Liver (tissue), 3 donors: ENCODE data around the gene ZFAND3.

Source experiments
- EGR1 ChIP-seq, 2 donors: IDR thresholded peaks; 2 replicates each; pipeline ENCODE4 v1.6.1; 2016 to 2018; ENCODE audit warnings: antibody characterized with exemption in 2 of 2, low read depth in 2 of 2
- GABPA ChIP-seq, 2 donors: IDR thresholded peaks in 1 of 2; conservative IDR thresholded peaks in 1 of 2; 2 replicates each; pipeline ENCODE4 v1.6.1; 2016; ENCODE audit warnings: antibody characterized with exemption in 2 of 2, mild to moderate bottlenecking in 1 of 2, moderate library complexity in 1 of 2
- RAD21 ChIP-seq, 2 donors: IDR thresholded peaks; 2 replicates each; pipeline ENCODE4 v1.6.1; 2016; ENCODE audit warnings: antibody characterized with exemption in 2 of 2, mild to moderate bottlenecking in 2 of 2
- RXRA ChIP-seq, 2 donors: IDR thresholded peaks; 2 replicates each; pipeline ENCODE4 v1.6.1; 2017 to 2018; ENCODE audit warnings: antibody characterized with exemption in 2 of 2, mild to moderate bottlenecking in 1 of 2
- TAF1 ChIP-seq: conservative IDR thresholded peaks from 2 replicates; pipeline ENCODE4 v1.6.1; 2016; ENCODE audit warnings: antibody characterized with exemption, mild to moderate bottlenecking
- ZBTB33 ChIP-seq: IDR thresholded peaks from 2 replicates; pipeline ENCODE4 v1.6.1; 2016; ENCODE audit warnings: antibody characterized with exemption
- TF ChIP-seq, protein P1 (sequence below): fragments of 150-350 bp; IDR thresholded peaks from 2 replicates; pipeline ENCODE4 v1.5.1; 2017; ENCODE audit warnings: improper control_type of control experiment, low read depth, low read length; ENCODE audit not compliant: missing input control
- TF ChIP-seq, protein P2 (sequence below): IDR thresholded peaks from 2 replicates; pipeline ENCODE4 v1.6.1; 2016; ENCODE audit warnings: antibody characterized with exemption, mild to moderate bottlenecking
- TF ChIP-seq, protein P3 (sequence below): IDR thresholded peaks from 2 replicates; pipeline ENCODE4 v1.6.1; 2016; ENCODE audit warnings: antibody characterized with exemption
- TF ChIP-seq, protein P4 (sequence below): IDR thresholded peaks from 2 replicates; pipeline ENCODE4 v1.6.1; 2016; ENCODE audit warnings: antibody characterized with exemption
- donor health status: healthy.
- donor health status: healthy.

DNA sequence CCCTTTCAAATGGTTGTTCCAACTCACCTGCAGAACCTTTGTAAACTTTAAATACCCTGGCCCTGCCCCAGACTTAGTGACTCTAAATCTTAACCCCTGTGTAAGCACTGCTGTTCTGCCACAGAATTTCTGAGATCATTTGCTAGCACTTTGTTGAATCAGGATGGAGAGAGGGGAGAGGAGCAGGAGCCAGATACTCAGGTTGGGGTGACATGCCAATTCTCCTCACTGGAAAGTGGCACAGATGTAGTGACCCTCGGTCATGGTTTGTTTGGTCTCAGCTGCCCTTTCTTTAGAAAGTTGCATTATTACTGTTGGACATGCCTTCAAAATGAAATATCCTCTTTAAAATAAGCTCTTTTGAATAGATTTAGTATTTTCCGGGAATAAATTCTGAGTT is 168.0 kb downstream of the ZFAND3 start:
- TF ChIP-seq TAF1 (no peak), RAD21 (IDR thresholded peaks at IDR 0.05) (no peak), ZBTB33 (no peak), GABPA (IDR thresholded peaks at IDR 0.05 in 1 of 2, conservative IDR thresholded peaks at IDR 0.05 in 1 of 2) (no peak), RXRA (IDR thresholded peaks at IDR 0.05) (peak in 1 of 2 donors; percentile 9), EGR1 (IDR thresholded peaks at IDR 0.05; ENCODE audit: low read depth in 2 of 2) (no peak)
- TF ChIP-seq, protein P1, sequence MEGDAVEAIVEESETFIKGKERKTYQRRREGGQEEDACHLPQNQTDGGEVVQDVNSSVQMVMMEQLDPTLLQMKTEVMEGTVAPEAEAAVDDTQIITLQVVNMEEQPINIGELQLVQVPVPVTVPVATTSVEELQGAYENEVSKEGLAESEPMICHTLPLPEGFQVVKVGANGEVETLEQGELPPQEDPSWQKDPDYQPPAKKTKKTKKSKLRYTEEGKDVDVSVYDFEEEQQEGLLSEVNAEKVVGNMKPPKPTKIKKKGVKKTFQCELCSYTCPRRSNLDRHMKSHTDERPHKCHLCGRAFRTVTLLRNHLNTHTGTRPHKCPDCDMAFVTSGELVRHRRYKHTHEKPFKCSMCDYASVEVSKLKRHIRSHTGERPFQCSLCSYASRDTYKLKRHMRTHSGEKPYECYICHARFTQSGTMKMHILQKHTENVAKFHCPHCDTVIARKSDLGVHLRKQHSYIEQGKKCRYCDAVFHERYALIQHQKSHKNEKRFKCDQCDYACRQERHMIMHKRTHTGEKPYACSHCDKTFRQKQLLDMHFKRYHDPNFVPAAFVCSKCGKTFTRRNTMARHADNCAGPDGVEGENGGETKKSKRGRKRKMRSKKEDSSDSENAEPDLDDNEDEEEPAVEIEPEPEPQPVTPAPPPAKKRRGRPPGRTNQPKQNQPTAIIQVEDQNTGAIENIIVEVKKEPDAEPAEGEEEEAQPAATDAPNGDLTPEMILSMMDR = no peak
- TF ChIP-seq, protein P2, sequence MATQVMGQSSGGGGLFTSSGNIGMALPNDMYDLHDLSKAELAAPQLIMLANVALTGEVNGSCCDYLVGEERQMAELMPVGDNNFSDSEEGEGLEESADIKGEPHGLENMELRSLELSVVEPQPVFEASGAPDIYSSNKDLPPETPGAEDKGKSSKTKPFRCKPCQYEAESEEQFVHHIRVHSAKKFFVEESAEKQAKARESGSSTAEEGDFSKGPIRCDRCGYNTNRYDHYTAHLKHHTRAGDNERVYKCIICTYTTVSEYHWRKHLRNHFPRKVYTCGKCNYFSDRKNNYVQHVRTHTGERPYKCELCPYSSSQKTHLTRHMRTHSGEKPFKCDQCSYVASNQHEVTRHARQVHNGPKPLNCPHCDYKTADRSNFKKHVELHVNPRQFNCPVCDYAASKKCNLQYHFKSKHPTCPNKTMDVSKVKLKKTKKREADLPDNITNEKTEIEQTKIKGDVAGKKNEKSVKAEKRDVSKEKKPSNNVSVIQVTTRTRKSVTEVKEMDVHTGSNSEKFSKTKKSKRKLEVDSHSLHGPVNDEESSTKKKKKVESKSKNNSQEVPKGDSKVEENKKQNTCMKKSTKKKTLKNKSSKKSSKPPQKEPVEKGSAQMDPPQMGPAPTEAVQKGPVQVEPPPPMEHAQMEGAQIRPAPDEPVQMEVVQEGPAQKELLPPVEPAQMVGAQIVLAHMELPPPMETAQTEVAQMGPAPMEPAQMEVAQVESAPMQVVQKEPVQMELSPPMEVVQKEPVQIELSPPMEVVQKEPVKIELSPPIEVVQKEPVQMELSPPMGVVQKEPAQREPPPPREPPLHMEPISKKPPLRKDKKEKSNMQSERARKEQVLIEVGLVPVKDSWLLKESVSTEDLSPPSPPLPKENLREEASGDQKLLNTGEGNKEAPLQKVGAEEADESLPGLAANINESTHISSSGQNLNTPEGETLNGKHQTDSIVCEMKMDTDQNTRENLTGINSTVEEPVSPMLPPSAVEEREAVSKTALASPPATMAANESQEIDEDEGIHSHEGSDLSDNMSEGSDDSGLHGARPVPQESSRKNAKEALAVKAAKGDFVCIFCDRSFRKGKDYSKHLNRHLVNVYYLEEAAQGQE = no peak
- TF ChIP-seq, protein P3, sequence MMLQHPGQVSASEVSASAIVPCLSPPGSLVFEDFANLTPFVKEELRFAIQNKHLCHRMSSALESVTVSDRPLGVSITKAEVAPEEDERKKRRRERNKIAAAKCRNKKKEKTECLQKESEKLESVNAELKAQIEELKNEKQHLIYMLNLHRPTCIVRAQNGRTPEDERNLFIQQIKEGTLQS = no peak
- TF ChIP-seq, protein P4, sequence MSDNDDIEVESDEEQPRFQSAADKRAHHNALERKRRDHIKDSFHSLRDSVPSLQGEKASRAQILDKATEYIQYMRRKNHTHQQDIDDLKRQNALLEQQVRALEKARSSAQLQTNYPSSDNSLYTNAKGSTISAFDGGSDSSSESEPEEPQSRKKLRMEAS = no peak
